HG03575 (cell line): Measurements from ENCODE around the gene C6orf52.
"Not testable (repeated sequence)": the region's sequence is repeated elsewhere in the genome, so short reads cannot be mapped to it uniquely, and the experiment has no call there.

Experiments used
- ATAC-seq: cut with Tn5 transposase; IDR thresholded peaks from one replicate; pipeline ENCODE4 v1.9.1; 2021; ENCODE audit not compliant: unreplicated experiment, insufficient number of reproducible peaks, low FRiP score; ENCODE audit errors: extremely low read depth

C6orf52 gene

GRCh38 chr6:10660431-10661191 lies 33.8 kb downstream of the C6orf52 start:
- ATAC-seq, result not testable (repeated sequence)

DNA sequence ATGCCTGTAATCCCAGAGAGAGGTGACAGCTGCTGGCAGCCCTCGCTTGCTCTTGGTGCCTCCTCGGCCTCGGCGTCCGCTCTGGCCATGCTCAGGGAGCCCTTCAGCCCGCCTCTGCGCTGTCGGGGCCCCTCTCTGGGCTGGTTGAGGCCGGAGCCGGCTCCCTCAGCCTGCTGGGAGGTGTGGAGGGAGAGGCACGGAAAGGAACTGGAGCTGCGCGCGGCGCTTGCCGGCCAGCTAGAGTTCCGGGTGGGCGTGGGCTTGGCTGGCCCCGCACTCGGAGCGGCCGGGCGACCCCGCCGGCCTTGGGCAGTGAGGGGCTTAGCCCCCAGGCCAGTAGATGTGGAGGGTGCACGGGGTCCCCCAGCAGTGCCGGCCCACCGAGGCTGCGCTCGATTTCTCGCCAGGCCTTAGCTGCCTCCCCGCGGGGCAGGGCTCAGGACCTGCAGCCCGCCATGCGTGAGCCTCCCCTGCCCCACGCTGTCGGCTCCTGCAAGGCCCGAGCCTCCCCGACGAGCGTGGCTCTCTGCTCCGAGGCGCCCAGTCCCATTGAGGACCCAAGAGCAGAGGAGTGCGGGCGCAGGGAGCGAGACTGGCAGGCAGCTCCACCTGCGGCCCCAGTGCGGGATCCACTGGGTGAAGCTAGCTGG lies 34.6 kb downstream of the C6orf52 start:
- no peak for ATAC-seq

DNA sequence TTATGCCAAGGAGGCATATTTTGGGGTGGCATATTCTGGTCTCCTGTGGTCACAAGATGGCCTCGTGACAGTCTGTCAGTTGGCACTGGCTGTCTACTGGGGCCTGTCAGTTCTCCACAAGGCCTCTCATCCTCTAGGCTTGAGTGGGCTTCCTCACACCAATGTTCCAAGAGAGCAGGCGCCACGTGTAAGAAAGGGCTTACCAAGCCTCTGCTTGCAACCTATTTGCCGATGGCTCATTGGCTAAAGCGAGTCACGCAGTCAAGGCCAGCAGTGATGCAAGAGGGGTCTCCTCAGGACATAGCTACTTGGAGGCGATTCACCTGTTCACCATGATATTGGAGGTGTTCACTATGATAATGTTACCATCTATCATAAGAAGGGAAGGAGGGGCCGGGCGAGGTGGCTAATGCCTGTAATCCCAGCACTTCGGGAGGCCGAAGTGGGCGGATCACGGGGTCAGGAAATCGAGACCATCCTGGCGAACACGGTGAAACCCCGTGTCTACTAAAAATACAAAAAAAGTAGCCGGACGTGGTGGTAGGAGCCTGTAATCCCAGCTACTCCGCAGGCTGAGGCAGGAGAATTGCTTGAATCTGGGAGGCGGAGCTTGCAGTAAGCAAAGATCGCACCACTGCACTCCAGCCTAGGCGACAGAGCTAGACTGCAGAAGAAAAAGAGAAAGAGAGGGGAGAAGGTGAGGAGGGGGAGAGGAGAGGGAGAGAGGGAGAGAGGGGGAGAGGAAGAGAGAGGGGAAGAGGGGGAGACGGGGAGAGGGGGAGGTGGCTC lies 35.3 kb downstream of the C6orf52 start:
- ATAC-seq, result no peak

DNA sequence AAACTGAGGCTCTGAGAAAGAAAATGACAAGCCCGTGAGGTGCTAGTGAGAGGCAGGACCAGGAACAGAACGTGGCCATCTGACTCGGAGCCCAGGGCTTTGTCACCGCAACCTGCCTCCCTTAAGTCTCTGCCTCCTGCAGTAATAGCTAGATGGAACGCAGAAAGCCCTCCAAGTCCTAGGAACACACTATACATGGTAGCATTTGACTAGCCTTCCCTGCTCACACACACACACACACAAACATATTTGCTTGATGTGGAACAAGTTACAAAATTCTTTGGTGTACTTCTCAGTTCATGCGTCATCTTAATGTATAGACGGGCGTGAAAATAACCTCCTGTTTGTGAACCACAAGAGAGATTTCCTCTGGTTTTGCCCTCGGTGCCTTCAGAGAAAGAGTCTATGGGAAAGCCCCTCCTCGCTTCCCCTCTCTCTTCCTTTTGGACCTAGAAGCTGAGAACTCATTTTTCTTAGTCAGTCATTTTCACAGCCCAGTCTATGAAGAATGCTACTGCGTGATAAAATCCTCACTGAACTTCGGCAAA lies 38.8 kb downstream of the C6orf52 start:
- no peak for ATAC-seq

- no peak for ATAC-seq
These were observed 50.2 kb downstream of the C6orf52 start for GRCh38 chr6:10644225-10644624.

DNA sequence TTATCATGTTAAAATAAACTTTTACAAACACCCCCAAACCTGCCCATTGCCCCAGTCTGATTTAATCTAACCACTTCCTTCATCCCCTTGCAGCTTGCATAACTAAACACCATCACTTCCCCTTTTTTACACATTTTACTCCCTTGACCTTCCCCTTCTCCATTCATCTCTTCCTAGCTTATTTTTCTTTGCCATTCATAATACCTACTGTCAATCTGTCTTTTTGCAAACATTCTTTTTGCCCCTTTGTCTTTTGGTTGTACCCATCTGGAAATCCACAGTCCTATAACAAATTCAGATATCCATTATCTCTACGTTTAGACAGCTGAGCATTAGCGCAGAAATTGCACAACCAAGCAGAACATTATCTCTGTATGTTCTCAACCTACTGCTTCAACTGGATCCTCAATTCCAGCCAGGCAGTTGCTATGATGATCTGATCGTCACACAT lies 51.2 kb downstream of the C6orf52 start:
- ATAC-seq, result peak; percentile 68

GRCh38 chr6:10641528-10641927 lies 52.9 kb downstream of the C6orf52 start:
- ATAC-seq, result no peak

DNA sequence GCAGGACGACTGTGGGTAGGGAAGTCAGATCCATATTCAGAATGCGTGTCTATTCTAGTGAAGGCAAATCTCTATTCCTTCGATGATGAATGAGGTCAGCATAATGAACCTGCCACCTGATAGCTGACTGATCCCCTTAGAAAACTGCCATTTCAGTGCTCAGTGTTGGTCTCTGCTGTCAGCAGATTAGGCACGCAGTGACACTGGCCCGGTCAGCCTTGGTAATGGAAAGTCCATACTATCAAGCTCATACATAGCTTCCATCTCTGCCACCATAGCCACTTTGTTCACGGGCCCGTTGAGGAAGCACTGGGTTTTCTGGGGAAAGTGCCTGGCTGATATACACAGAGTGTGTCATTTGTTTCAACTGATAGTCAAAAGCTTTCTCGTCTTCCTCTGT lies 54.0 kb downstream of the C6orf52 start:
- ATAC-seq, result no peak

DNA sequence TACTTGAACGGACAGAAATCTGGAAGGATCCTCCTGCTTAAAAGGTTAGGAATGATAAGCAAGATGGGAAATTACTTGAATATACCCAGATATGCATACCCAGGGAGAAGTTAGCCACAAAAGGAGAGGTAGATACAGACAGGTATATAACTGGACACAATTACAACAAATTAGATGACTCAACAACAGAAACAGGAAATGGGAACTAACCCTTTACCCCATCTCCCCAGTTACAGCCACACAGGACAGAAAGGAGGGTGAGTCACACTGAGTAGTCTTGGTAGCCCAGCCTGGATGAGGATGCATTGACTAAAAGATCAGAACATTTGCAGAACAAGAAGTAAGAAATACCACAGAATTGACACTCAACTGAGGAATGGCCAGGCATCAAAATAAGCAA lies 61.2 kb downstream of the C6orf52 start:
- peak; percentile 86 for ATAC-seq

- ATAC-seq, result no peak
These were observed 64.2 kb downstream of the C6orf52 start for GRCh38 chr6:10630178-10630577.

- no peak for ATAC-seq
These were observed 66.6 kb downstream of the C6orf52 start for GRCh38 chr6:10627800-10628199.

GRCh38 chr6:10626154-10626741 lies 68.2 kb downstream of the C6orf52 start:
- no peak for ATAC-seq

GRCh38 chr6:10624836-10625235 lies 69.6 kb downstream of the C6orf52 start:
- no peak for ATAC-seq

GRCh38 chr6:10621847-10622246 lies 72.6 kb downstream of the C6orf52 start:
- no peak for ATAC-seq
